Measurements from ENCODE around the gene TSPAN5. TPM values are rescaled to one million over a fixed set of nuclear protein-coding genes. Genes with fewer than 3 reads are reported as not detected.
A peak's percentile ranks its signal among the peaks of the same experiment; 100 is the strongest.

Gene TSPAN5
- total and polyA plus RNA-seq, 2 donors from 2014 or later, result 6.8 to 13.8 TPM

GRCh38 chr4:98473046-98473445 is 185.4 kb downstream of the TSPAN5 start:
- H3K9me3 ChIP-seq (ENCODE audit: control insufficient read depth in 2 of 3, insufficient read depth in 1 of 3, low read length in 3 of 3), result no peaks in the 10 kb centered on the region
- no peak for TF ChIP-seq CTCF (IDR thresholded peaks at IDR 0.05; ENCODE audit: borderline replicate concordance, extremely low read depth, insufficient read depth)
- no peak overlapping the region for H3K9ac ChIP-seq (ENCODE audit: low read length in 3 of 3)
- H3K4me3 ChIP-seq (ENCODE audit: low read length in 3 of 3), result no peak overlapping the region
- intact Hi-C loops (cut with DNase I), result no loop called here
- DNase-seq (no peak), FAIRE-seq (no peak)
- no peaks in the 10 kb centered on the region for H3K27me3 ChIP-seq (ENCODE audit: control insufficient read depth, insufficient read depth, low read length)
- H3K36me3 ChIP-seq (ENCODE audit: control insufficient read depth in 2 of 3, insufficient read depth in 3 of 3, low read length in 3 of 3), result no peaks in the 10 kb centered on the region
- no peaks in the 10 kb centered on the region for H3K4me1 ChIP-seq (ENCODE audit: control insufficient read depth in 2 of 3, insufficient read depth in 2 of 3, low read depth in 1 of 3, low read length in 3 of 3)
- no peak overlapping the region for H3K27ac ChIP-seq (ENCODE audit: low read depth in 2 of 2, low read length in 2 of 2)

GRCh38 chr4:98470831-98471230 is 187.6 kb downstream of the TSPAN5 start:
- no peak for FAIRE-seq
- no peak overlapping the region for H3K27ac ChIP-seq (ENCODE audit: low read depth in 2 of 2, low read length in 2 of 2)
- no peaks in the 10 kb centered on the region for H3K27me3 ChIP-seq (ENCODE audit: control insufficient read depth, insufficient read depth, low read length)
- no peak for TF ChIP-seq CTCF (IDR thresholded peaks at IDR 0.05; ENCODE audit: borderline replicate concordance, extremely low read depth, insufficient read depth)
- H3K36me3 ChIP-seq (ENCODE audit: control insufficient read depth in 2 of 3, insufficient read depth in 3 of 3, low read length in 3 of 3), result no peaks in the 10 kb centered on the region
- DNase-seq, result no peak
- no peaks in the 10 kb centered on the region for H3K9me3 ChIP-seq (ENCODE audit: control insufficient read depth in 2 of 3, insufficient read depth in 1 of 3, low read length in 3 of 3)
- H3K9ac ChIP-seq (ENCODE audit: low read length in 3 of 3), result no peak overlapping the region
- intact Hi-C loops (cut with DNase I), result no loop called here
- no peaks in the 10 kb centered on the region for H3K4me1 ChIP-seq (ENCODE audit: control insufficient read depth in 2 of 3, insufficient read depth in 2 of 3, low read depth in 1 of 3, low read length in 3 of 3)
- H3K4me3 ChIP-seq (ENCODE audit: low read length in 3 of 3), result no peak overlapping the region

GRCh38 chr4:98470366-98470765 is 188.0 kb downstream of the TSPAN5 start:
- Histone ChIP-seq H3K9me3 (ENCODE audit: control insufficient read depth in 2 of 3, insufficient read depth in 1 of 3, low read length in 3 of 3) (no peaks in the 10 kb centered on the region), H3K36me3 (ENCODE audit: control insufficient read depth in 2 of 3, insufficient read depth in 3 of 3, low read length in 3 of 3) (no peaks in the 10 kb centered on the region), H3K9ac (ENCODE audit: low read length in 3 of 3) (no peak overlapping the region), H3K27ac (ENCODE audit: low read depth in 2 of 2, low read length in 2 of 2) (no peak overlapping the region), H3K27me3 (ENCODE audit: control insufficient read depth, insufficient read depth, low read length) (no peaks in the 10 kb centered on the region), H3K4me1 (ENCODE audit: control insufficient read depth in 2 of 3, insufficient read depth in 2 of 3, low read depth in 1 of 3, low read length in 3 of 3) (no peaks in the 10 kb centered on the region), H3K4me3 (ENCODE audit: low read length in 3 of 3) (no peak overlapping the region)
- intact Hi-C loops (cut with DNase I), result no loop called here
- DNase-seq, result no peak
- FAIRE-seq, result no peak
- no peak for TF ChIP-seq CTCF (IDR thresholded peaks at IDR 0.05; ENCODE audit: borderline replicate concordance, extremely low read depth, insufficient read depth)

- Histone ChIP-seq H3K9me3 (ENCODE audit: control insufficient read depth in 2 of 3, insufficient read depth in 1 of 3, low read length in 3 of 3) (no peaks in the 10 kb centered on the region), H3K36me3 (ENCODE audit: control insufficient read depth in 2 of 3, insufficient read depth in 3 of 3, low read length in 3 of 3) (no peaks in the 10 kb centered on the region), H3K4me3 (ENCODE audit: low read length in 3 of 3) (no peak overlapping the region), H3K27me3 (ENCODE audit: control insufficient read depth, insufficient read depth, low read length) (no peaks in the 10 kb centered on the region), H3K27ac (ENCODE audit: low read depth in 2 of 2, low read length in 2 of 2) (no peak overlapping the region), H3K9ac (ENCODE audit: low read length in 3 of 3) (no peak overlapping the region), H3K4me1 (ENCODE audit: control insufficient read depth in 2 of 3, insufficient read depth in 2 of 3, low read depth in 1 of 3, low read length in 3 of 3) (no peaks in the 10 kb centered on the region)
- FAIRE-seq (no peak), DNase-seq (peak in 1 of 5 donors; percentile 12)
- intact Hi-C loops (cut with DNase I), result no loop called here
- TF ChIP-seq CTCF (IDR thresholded peaks at IDR 0.05; ENCODE audit: borderline replicate concordance, extremely low read depth, insufficient read depth), result no peak
Measured at GRCh38 chr4:98469771-98470170, 188.6 kb downstream of the TSPAN5 start.
